T follicular helper cell (primary cell): ENCODE data around the gene PI16.
"Not testable (repeated sequence)": the region's sequence is repeated elsewhere in the genome, so short reads cannot be mapped to it uniquely, and the experiment has no call there.

Source experiments
- DNase-seq: peaks from one replicate; pipeline ENCODE4 v3.0.0-alpha.2; 2020; ENCODE audit warnings: low read depth

The PI16 gene

DNA sequence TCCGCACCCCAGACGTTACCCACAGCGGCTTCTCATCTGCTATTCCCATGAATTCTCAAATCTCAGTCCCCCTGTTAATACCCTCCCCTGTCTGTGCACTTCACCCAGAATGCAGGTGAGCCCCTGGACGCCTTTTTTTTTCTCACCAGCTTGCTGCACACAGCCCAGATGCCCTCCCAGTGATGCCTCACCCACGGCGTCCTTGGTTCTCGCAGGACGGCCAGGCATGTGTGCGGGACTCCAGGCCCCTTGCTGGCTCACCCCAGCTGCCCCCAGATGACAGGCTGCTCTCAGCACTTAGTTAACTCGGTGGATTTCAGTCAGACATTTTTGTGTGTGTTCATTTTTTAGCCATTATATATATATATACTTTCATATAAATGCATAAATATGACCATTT is 25.4 kb upstream of the PI16 start:
- no peak for DNase-seq

DNA sequence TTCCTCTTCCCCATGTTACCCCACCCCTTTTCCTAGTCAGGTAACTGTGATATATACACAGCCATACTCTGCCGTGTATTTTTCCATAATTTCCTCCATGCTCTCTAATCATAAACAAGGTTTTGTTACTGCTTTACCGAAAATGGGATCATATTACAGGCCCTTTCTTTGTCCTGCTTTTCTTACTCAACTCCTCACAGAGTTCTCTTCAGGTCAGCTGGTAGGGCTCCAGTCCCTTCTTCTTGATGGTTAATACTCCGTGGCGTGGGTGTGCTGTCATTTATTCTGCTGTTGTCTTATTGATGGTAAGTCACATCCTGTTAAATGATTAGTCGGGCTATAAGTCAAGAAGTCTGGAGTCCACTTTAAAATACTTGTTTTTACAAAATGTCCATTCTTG is 24.9 kb upstream of the PI16 start:
- no peak for DNase-seq

GRCh38 chr6:36930483-36930882 is 24.1 kb upstream of the PI16 start:
- DNase-seq, result no peak

GRCh38 chr6:36933102-36933501 is 21.4 kb upstream of the PI16 start:
- no peak for DNase-seq

- DNase-seq, result no peak
Measured at GRCh38 chr6:36933519-36933918, 21.0 kb upstream of the PI16 start.

DNA sequence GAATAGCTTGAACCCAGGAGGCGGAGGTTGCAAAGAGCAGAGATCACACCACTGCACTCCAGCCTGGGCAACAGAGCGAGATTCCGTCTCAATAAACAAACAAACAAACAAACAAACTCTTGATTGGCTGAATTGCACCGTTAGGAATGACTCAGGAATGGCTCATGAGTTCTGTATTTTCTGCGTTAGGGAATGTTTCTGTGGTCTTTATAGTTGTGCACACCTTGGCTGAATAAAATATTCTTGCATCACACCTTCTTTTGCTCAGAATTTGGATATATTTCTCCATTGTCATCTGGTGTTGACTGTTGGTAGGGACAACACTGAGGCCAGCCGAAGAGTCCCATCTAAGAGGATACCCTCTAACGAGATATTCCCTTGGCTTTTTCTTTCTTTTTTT is 19.6 kb upstream of the PI16 start:
- DNase-seq, result no peak

GRCh38 chr6:36936824-36937223 is 17.7 kb upstream of the PI16 start:
- no peak for DNase-seq

DNA sequence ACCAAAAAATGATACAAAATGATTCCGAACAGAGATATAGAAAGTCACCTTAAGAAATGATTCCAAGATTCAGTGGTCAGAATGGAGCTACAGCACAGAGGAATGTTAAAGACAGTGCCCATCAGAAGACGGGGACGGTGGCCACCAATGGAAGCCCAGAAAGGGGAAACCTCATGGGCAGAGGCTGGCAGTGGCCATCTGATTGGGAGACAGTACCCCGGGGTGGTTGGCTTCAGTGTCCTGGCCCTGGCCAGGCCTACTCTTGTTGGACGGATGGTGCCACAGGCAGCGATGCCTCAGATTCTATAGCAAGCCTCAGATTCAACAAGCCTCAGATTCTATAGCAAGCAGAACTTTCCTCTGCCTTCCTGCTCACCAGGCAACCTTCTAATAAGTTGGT is 16.6 kb upstream of the PI16 start:
- no peak for DNase-seq

- DNase-seq, result no peak
Measured at GRCh38 chr6:36938536-36938935, 16.0 kb upstream of the PI16 start.

DNA sequence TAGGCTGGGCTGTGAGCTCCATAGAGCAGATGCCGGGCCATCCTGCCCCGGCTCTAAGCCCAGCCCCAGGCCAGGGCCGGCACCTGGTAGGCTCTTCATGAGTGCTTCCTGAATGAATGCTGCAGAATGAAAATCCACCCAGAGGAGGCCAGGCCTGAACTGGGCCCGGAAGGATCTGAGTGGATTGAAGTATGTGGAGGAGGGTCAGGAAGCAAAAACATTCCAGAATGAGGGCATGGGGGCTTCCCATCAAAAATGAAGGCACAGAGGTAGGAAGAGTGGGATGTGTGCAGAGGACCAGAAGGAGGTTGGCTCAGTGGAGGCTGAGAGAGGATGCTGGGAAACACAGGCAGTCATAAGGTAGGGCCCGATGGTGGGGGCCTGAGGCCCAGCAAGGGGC is 15.5 kb upstream of the PI16 start:
- not testable (repeated sequence) for DNase-seq

GRCh38 chr6:36940027-36940426 is 14.5 kb upstream of the PI16 start:
- no peak for DNase-seq

DNA sequence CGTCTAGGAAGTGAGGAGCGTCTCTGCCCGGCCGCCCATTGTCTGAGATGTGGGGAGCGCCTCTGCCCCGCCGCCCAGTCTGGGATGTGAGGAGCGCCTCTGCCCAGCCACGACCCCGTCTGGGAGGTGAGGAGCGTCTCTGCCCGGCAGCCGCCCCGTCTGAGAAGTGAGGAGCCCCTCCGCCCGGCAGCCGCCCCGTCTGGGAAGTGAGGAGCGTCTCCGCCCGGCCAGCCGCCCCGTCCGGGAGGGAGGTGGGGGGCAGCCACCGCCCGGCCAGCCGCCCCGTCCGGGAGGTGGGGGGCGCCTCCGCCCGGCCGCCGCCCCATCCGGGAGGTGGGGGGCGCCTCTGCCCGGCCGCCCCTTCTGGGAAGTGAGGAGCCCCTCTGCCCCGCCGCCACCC is 13.0 kb upstream of the PI16 start:
- not testable (repeated sequence) for DNase-seq

DNA sequence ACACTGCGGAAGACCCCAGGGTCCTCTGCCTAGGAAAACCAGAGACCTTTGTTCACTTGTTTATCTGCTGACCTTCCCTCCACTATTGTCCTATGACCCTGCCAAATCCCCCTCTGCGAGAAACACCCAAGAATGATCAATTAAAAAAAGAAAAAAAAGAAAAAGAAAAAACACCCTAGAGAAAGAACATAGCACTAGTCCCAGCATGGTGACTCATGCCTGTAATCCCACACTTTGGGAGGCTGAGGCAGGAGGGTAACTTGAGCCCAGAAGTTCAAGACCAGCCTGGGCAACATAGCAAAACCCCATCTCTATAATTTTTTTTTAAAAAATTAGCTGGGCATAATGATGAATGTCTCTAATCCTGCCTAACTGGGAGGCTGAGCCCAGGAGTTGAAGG is 12.2 kb upstream of the PI16 start:
- not testable (repeated sequence) for DNase-seq

- no peak for DNase-seq
Measured at GRCh38 chr6:36944650-36945049, 9.9 kb upstream of the PI16 start.

- no peak for DNase-seq
Measured at GRCh38 chr6:36945301-36945700, 9.2 kb upstream of the PI16 start.

DNA sequence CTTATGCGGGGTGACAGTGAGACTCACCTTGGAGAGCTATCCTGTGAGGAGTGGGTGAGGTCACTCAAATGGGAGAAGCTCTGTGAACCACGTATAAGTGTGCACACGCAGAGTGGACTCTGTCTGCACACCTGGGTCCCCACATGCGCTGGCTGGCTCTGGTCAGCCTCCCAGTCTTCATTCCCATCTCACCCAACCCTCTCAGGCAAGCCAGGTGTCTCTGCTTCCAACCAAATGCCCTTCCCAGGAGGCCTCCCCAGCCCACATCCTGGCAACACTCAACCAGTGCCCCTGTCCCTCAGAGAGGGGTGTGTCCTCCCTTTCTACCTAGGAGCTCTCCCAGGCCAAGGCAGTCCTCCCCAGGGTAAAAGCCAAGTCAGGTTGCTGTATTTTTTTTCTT is 8.0 kb upstream of the PI16 start:
- DNase-seq, result no peak

DNA sequence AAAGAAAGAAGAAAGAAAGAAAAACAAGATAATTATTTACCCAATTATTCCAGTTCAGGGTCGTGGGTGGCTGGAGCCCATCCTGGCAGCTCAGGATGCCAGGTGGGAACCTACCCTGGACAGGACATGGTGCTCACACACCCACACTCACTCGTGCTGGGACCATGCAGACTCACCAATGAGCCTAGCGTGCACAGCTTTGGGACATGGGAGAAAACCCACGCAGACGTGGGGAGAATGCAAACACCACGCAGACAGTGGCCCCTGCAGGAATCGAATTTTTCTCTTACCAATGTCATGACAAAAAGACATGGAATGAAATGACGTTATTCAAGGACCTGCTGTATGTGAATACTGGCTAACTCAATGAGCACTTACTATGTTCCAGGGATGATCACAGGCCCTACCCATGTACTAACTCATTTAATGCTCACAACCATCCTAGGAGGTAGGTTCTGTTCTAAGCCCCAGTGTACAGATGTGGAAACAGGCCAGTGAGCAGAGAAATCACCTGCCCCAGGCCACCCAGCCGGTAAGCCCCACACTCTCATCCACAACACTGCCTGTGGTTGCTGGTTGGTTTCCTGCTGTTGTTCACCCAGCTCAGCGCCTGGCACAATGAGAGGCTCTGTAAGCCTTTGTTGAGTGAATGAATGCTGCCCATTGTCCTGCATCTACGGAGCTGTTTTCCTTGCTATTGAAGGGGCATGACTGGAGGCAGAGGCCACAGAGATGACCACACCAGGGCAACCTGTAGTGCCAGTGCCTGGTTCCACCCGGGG is 6.8 kb upstream of the PI16 start:
- DNase-seq, result no peak

DNA sequence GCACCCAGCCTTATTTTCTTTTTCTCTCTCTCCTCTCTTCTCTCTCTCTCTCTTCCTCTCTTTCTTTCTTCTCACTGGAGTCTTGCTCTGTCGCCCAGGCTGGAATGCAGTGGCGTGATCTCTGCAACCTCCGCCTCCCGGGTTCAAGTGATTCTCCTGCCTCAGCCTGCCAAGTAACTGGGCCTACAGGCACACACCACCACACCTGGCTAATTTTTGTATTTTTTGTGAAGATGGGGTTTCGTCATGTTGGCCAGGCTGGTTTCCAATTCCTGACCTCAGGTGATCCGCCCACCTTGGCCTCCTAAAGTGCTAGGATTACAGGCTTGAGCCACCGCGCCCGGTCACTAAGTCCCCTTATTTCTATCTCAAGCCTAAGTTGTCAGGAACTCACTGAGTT is 5.5 kb upstream of the PI16 start:
- DNase-seq, result not testable (repeated sequence)

- DNase-seq, result no peak
Measured at GRCh38 chr6:36949636-36950035, 4.9 kb upstream of the PI16 start.

- no peak for DNase-seq
Measured at GRCh38 chr6:36953931-36954261, 642 bp upstream of the PI16 start.

DNA sequence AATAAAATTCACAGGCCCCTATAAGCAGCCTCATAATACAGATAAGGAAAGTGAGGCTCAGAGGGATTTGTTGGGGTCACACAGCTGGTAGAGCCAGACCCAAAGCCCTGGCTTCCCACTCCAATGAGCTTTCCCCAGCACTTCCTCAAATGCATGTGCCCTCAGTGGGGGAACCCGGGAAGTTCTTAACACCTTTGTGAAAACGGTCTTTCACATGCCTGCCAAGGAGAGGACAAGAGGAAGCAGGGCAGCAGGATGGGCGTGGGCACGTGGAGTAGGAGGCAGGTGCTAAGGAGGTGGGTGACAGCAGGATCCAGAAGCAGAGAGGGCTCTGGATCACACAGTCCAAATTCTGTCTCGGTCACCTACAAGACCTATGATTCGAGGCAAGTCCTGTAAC is 598 bp downstream of the PI16 start:
- DNase-seq, result no peak

GRCh38 chr6:36955671-36956445 is 1.3 kb downstream of the PI16 start:
- DNase-seq, result no peak

- DNase-seq, result no peak
Measured at GRCh38 chr6:36956446-36956820, 1.9 kb downstream of the PI16 start.

GRCh38 chr6:36957773-36958271 is 3.3 kb downstream of the PI16 start:
- DNase-seq, result no peak
